Fibroblast of lung (primary cell): ENCODE measurements around the gene GCG.

Source experiments
- EZH2 ChIP-seq: IDR thresholded peaks from 2 replicates; pipeline ENCODE4 v1.5.1; 2012; ENCODE audit warnings: low read length, control low read depth, mild to moderate bottlenecking; ENCODE audit errors: missing control alignments
- TF ChIP-seq, protein P1 (sequence below), 2 donors: IDR thresholded peaks in 1 of 2; conservative IDR thresholded peaks in 1 of 2; 1 replicate in 1 of 2; 2 replicates in 1 of 2; pipeline ENCODE4 v1.5.1; 2011 to 2012; ENCODE audit warnings: low read length in 2 of 2, control low read depth in 1 of 2, inconsistent platforms in 1 of 2, low read depth in 1 of 2, mild to moderate bottlenecking in 1 of 2

- TF ChIP-seq, protein P1, sequence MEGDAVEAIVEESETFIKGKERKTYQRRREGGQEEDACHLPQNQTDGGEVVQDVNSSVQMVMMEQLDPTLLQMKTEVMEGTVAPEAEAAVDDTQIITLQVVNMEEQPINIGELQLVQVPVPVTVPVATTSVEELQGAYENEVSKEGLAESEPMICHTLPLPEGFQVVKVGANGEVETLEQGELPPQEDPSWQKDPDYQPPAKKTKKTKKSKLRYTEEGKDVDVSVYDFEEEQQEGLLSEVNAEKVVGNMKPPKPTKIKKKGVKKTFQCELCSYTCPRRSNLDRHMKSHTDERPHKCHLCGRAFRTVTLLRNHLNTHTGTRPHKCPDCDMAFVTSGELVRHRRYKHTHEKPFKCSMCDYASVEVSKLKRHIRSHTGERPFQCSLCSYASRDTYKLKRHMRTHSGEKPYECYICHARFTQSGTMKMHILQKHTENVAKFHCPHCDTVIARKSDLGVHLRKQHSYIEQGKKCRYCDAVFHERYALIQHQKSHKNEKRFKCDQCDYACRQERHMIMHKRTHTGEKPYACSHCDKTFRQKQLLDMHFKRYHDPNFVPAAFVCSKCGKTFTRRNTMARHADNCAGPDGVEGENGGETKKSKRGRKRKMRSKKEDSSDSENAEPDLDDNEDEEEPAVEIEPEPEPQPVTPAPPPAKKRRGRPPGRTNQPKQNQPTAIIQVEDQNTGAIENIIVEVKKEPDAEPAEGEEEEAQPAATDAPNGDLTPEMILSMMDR (conservative IDR thresholded peaks at IDR 0.05 in 1 of 2, IDR thresholded peaks at IDR 0.05 in 1 of 2; ENCODE audit: low read depth in 1 of 2, low read length in 2 of 2) = no peak
- no peak for TF ChIP-seq EZH2
Measured at GRCh38 chr2:162107361-162107901, 44.6 kb downstream of the GCG start.
